Activated naive CD8-positive, alpha-beta T cell (primary cell): ENCODE results near the gene CCDC27.

Experiments
- H3K27ac Mint-ChIP-seq: one replicate; pipeline ENCODE4 v1.8.0; 2021; ENCODE audit warnings: mixed read lengths
- H3K27me3 Mint-ChIP-seq: one replicate; pipeline ENCODE4 v1.8.0; 2021; ENCODE audit warnings: mixed read lengths
- H3K36me3 Mint-ChIP-seq: one replicate; pipeline ENCODE4 v1.8.0; 2021; ENCODE audit warnings: mixed read lengths
- H3K4me1 Mint-ChIP-seq: one replicate; pipeline ENCODE4 v1.8.0; 2021; ENCODE audit warnings: low read depth, mixed read lengths
- H3K4me3 Mint-ChIP-seq: one replicate; pipeline ENCODE4 v1.8.0; 2021; ENCODE audit warnings: mild to moderate bottlenecking, mixed read lengths
- H3K9me3 Mint-ChIP-seq: one replicate; pipeline ENCODE4 v1.8.0; 2021; ENCODE audit warnings: low read depth, mixed read lengths

CCDC27 gene

DNA sequence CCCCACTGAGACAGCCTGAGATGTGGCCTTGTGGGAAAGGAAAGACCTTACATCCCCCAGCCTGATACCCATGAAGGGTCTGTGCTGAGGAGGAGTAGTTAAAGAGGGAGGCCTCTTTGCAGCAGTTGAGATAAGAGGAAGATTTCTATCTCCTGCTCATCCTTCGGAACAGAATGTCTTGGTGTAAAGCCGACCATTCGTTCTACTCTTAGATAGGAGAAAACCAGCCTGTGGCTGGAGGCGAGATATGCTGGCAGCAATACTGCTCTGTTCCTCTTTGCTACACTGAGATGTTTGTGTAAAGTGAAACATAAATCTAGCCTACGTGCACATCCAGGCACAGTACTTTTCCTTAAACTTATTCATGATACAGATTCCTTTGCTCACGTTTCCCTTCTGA lies 1.5 kb upstream of the CCDC27 start:
- no peaks in the 10 kb centered on the region for H3K9me3 Mint-ChIP-seq
- H3K36me3 Mint-ChIP-seq = no peaks in the 10 kb centered on the region
- H3K27ac Mint-ChIP-seq = no peak overlapping the region
- H3K4me3 Mint-ChIP-seq = no peak overlapping the region
- peaks cover 18% of the 10 kb centered on the region for H3K4me1 Mint-ChIP-seq
- H3K27me3 Mint-ChIP-seq = no peaks in the 10 kb centered on the region

- H3K9me3 Mint-ChIP-seq = no peaks in the 10 kb centered on the region
- H3K4me1 Mint-ChIP-seq = no peaks in the 10 kb centered on the region
- no peak overlapping the region for H3K27ac Mint-ChIP-seq
- H3K4me3 Mint-ChIP-seq = no peak overlapping the region
- H3K27me3 Mint-ChIP-seq = peaks cover 2% of the 10 kb centered on the region
- H3K36me3 Mint-ChIP-seq = no peaks in the 10 kb centered on the region
Observed at GRCh38 chr1:3753656-3754454, 1.6 kb downstream of the CCDC27 start.

DNA sequence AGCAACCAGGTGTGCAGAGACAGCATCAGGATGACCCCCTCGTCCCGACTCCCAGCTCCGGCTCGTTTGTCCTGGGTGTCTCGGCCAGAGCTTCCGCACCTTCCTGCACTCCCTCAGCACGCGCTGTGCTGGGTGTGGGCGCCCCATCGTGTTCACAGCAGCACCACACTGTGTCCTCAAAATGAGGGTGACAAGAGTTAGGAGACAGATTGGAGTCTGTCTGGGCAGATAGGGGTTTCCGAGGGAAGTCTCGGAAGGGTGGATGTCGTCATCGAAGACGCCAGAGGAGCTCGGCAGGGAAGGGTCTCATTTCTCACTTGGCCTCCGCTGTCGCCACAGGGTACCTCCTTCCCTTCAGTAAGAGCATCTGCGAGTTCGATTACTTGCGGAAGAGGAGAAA lies 4.1 kb downstream of the CCDC27 start:
- H3K27me3 Mint-ChIP-seq = peaks cover 2% of the 10 kb centered on the region
- H3K27ac Mint-ChIP-seq = no peak overlapping the region
- no peaks in the 10 kb centered on the region for H3K4me1 Mint-ChIP-seq
- no peaks in the 10 kb centered on the region for H3K9me3 Mint-ChIP-seq
- no peak overlapping the region for H3K4me3 Mint-ChIP-seq
- H3K36me3 Mint-ChIP-seq = no peaks in the 10 kb centered on the region

DNA sequence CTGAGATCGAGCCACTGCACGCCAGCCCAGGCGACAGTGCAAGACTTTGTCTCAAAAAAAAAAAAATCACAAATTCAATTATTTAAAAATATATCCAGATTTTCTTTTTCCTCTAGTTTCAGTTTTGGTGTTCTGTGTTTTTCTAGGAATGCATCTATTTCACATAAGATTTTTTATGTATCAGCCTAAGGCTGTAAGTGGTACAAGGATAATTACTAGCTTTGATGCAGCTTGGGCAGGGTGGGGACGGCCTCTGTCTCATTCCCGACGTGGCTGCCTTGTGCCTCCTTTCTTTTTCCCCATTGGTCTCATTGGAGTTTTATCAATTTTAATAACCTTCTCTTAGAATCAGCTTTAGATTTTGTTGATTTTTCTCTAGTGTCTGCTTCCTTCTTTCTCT lies 6.9 kb downstream of the CCDC27 start:
- H3K27ac Mint-ChIP-seq = no peak overlapping the region
- no peak overlapping the region for H3K4me3 Mint-ChIP-seq
- H3K27me3 Mint-ChIP-seq = peaks cover 2% of the 10 kb centered on the region
- H3K36me3 Mint-ChIP-seq = no peaks in the 10 kb centered on the region
- no peaks in the 10 kb centered on the region for H3K9me3 Mint-ChIP-seq
- no peaks in the 10 kb centered on the region for H3K4me1 Mint-ChIP-seq

GRCh38 chr1:3759796-3760195 lies 7.5 kb downstream of the CCDC27 start:
- no peaks in the 10 kb centered on the region for H3K9me3 Mint-ChIP-seq
- H3K27ac Mint-ChIP-seq = no peak overlapping the region
- peaks cover 5% of the 10 kb centered on the region for H3K27me3 Mint-ChIP-seq
- no peaks in the 10 kb centered on the region for H3K36me3 Mint-ChIP-seq
- no peak overlapping the region for H3K4me3 Mint-ChIP-seq
- no peaks in the 10 kb centered on the region for H3K4me1 Mint-ChIP-seq

- H3K4me3 Mint-ChIP-seq = no peak overlapping the region
- H3K9me3 Mint-ChIP-seq = no peaks in the 10 kb centered on the region
- peaks cover 9% of the 10 kb centered on the region for H3K27me3 Mint-ChIP-seq
- no peaks in the 10 kb centered on the region for H3K36me3 Mint-ChIP-seq
- H3K27ac Mint-ChIP-seq = no peak overlapping the region
- H3K4me1 Mint-ChIP-seq = no peaks in the 10 kb centered on the region
Observed at GRCh38 chr1:3761296-3762010, 9.2 kb downstream of the CCDC27 start.

- H3K27ac Mint-ChIP-seq = no peak overlapping the region
- peaks cover 9% of the 10 kb centered on the region for H3K27me3 Mint-ChIP-seq
- no peak overlapping the region for H3K4me3 Mint-ChIP-seq
- H3K4me1 Mint-ChIP-seq = no peaks in the 10 kb centered on the region
- no peaks in the 10 kb centered on the region for H3K9me3 Mint-ChIP-seq
- H3K36me3 Mint-ChIP-seq = no peaks in the 10 kb centered on the region
Observed at GRCh38 chr1:3762151-3762872, 10.1 kb downstream of the CCDC27 start.

GRCh38 chr1:3762873-3763228 lies 10.6 kb downstream of the CCDC27 start:
- Mint-ChIP-seq H3K27me3 (peaks cover 9% of the 10 kb centered on the region), H3K9me3 (no peaks in the 10 kb centered on the region), H3K4me1 (no peaks in the 10 kb centered on the region), H3K4me3 (no peak overlapping the region), H3K27ac (no peak overlapping the region), H3K36me3 (no peaks in the 10 kb centered on the region)

GRCh38 chr1:3763351-3764125 lies 11.3 kb downstream of the CCDC27 start:
- Mint-ChIP-seq H3K27me3 (peaks cover 9% of the 10 kb centered on the region), H3K4me1 (no peaks in the 10 kb centered on the region), H3K4me3 (no peak overlapping the region), H3K9me3 (no peaks in the 10 kb centered on the region), H3K27ac (no peak overlapping the region), H3K36me3 (no peaks in the 10 kb centered on the region)

DNA sequence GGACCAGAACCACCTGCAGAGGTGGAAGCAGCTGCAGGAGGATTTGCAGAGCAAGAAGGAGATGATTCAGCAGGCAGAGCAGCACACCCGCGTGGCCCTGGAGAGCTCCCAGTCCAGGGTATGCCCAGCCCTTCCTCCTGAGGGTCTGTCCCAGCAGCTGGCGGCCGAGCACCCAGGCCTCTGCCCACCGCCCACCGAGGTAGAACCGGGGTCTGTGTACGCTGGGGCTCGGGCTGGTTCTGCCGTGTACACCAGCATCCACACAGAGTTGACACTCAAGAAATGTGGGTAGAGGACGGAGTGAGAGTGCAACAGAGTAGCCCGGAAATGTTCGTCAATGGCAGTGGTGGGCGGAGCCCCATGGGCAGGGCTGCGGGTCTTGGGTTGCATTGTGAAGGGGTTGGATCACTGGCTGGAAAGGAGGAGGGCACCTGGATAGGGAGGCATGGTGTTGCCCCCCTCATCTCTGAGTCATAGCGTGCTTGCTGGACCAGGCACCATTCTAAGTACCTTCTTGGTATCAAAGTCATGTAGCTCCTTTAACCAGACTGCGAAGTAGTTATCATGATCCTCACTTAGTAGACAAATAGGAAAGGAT lies 15.2 kb downstream of the CCDC27 start:
- peaks cover 7% of the 10 kb centered on the region for H3K4me1 Mint-ChIP-seq
- H3K4me3 Mint-ChIP-seq = no peak overlapping the region
- H3K27ac Mint-ChIP-seq = no peak overlapping the region

GRCh38 chr1:3768811-3769390 lies 16.7 kb downstream of the CCDC27 start:
- peaks cover 7% of the 10 kb centered on the region for H3K27me3 Mint-ChIP-seq
- H3K9me3 Mint-ChIP-seq = no peaks in the 10 kb centered on the region
- H3K27ac Mint-ChIP-seq = no peak overlapping the region
- H3K4me1 Mint-ChIP-seq = peaks cover 7% of the 10 kb centered on the region
- H3K4me3 Mint-ChIP-seq = no peak overlapping the region
- H3K36me3 Mint-ChIP-seq = no peaks in the 10 kb centered on the region

More for the DNA sequence above, 15.2 kb downstream of the CCDC27 start:
- H3K27me3 Mint-ChIP-seq = peaks cover 7% of the 10 kb centered on the region
- H3K9me3 Mint-ChIP-seq = no peaks in the 10 kb centered on the region
- no peaks in the 10 kb centered on the region for H3K36me3 Mint-ChIP-seq

DNA sequence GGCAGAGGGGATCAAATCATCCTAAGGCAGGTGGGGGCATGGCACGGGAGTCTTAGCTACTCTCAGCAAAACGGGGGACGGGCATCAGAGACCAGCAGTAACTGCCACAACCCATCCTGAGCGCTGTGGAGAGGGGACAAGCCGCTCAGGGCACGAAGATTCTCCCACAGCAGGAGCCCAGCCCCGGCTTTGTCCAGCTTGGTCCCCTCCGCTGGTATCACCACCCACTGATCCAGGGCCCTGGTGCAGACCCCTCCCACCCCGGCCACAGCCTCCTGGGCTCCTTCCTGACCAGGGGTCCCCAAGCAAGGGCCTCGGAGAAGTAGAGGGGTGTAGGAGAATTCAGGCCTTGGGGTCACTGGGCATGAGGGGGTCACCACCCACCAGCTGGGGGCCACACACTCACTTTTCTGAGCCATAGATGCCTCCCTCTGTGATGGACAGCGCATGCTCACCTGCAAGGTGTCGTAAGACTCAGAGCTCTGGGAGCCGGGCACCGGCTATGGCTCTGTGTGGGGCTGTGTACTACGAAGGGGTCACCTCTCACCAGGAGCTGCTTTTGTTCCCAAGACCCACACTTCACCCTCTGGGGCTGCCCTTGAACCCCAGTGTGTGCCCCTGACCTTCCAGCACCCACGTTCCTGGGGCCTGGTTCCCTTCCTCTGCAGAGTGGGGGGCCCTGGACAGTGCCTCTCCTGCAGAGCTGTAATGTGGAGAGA lies 18.0 kb downstream of the CCDC27 start:
- no peak overlapping the region for H3K27ac Mint-ChIP-seq
- peaks cover 4% of the 10 kb centered on the region for H3K27me3 Mint-ChIP-seq
- H3K4me1 Mint-ChIP-seq = peaks cover 7% of the 10 kb centered on the region
- H3K4me3 Mint-ChIP-seq = peak overlapping the region; percentile 20
- H3K9me3 Mint-ChIP-seq = no peaks in the 10 kb centered on the region
- H3K36me3 Mint-ChIP-seq = no peaks in the 10 kb centered on the region

DNA sequence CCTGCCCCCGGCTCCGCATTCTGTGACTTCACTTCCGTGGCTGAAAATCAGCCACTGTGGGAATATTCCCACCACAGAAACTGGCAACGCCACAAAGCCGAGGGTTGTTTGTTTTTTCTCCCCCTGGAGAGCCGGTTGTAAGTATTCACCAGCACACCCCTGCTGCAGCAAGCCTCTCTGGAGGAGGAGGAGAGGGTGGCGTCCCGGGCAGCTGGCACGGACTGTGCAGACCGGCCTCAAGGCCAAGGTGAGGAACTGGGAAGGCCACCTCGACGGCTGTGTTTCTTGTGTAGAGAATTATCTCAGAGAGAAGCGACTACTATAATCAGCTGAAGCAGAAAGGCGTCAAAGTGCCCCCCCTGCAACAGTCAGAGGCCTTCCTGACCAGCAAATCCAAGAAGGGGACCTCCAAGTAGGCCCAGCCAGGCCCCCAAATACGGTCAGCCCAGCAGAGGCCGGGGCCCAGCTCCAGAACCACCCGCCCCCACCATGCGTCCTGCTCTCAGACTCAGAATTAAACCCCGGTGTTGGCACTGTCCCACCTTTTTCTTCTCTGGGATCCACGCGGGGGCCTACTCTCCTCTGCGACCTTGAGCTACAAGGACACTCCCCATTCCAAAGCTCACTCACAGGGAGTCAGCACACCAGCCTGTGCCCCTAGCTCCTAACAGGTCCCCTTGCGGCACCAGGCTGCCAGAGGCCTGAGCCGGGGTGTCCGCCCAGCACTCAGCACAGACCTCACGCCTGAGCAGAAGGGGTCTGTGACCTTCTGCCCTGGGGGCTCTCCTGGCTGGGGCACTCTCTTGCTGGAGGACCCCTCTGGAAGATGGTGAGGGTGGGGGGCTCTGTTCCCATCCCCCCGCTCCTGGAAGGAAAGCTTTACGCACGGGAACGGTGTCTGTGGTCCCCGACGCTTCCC lies 19.1 kb downstream of the CCDC27 start:
- Mint-ChIP-seq H3K36me3 (no peaks in the 10 kb centered on the region), H3K27ac (peak overlapping the region; percentile 83), H3K9me3 (no peaks in the 10 kb centered on the region), H3K27me3 (no peaks in the 10 kb centered on the region), H3K4me3 (peak overlapping the region; percentile 80), H3K4me1 (peaks cover 9% of the 10 kb centered on the region)
